Activated naive CD8-positive, alpha-beta T cell treated with anti-CD3 and anti-CD28 coated beads, Interleukin-2, amount 10 ng/mL, durations not matched to agents 7 days and 5 days (primary cell): ENCODE data around the gene METTL26. TPM values are rescaled to one million over a fixed set of nuclear protein-coding genes. Genes with fewer than 3 reads are reported as not detected.
A peak's percentile ranks its signal among the peaks of the same experiment; 100 is the strongest.

Source experiments
- ATAC-seq: fragments of 150-1000 bp; cut with Tn5 transposase; one replicate; pipeline ENCODE4 v1.10.0; 2021; ENCODE audit warnings: low read depth, moderate library complexity
- POLR2A ChIA-PET: fragments of 350-600 bp; sonication (Branson Sonifier 250); formaldehyde crosslinking; loops from one replicate; lab custom pipeline; 2021; ENCODE audit warnings: antibody characterized with exemption; lab: Charles Lee
- DNase-seq: peaks from one replicate; pipeline ENCODE4 v3.0.0; 2021
- H3K27ac Mint-ChIP-seq: one replicate; pipeline ENCODE4 v1.8.0; 2022; ENCODE audit warnings: mild to moderate bottlenecking, mixed read lengths
- H3K27me3 Mint-ChIP-seq: one replicate; pipeline ENCODE4 v1.8.0; 2022; ENCODE audit warnings: mild to moderate bottlenecking, moderate library complexity, mixed read lengths
- H3K36me3 Mint-ChIP-seq: one replicate; pipeline ENCODE4 v1.8.0; 2021; ENCODE audit warnings: mild to moderate bottlenecking, mixed read lengths
- H3K4me1 Mint-ChIP-seq: one replicate; pipeline ENCODE4 v1.8.0; 2021; ENCODE audit warnings: mixed read lengths
- H3K4me3 Mint-ChIP-seq: one replicate; pipeline ENCODE4 v1.8.0; 2022; ENCODE audit warnings: mild to moderate bottlenecking, moderate library complexity, mixed read lengths
- H3K9me3 Mint-ChIP-seq: one replicate; pipeline ENCODE4 v1.8.0; 2021; ENCODE audit warnings: mixed read lengths
- total RNA-seq, 2 experiments: library from RNA; stranded (reverse); gene quantifications; one replicate each; pipeline ENCODE4 v1.2.3, GENCODE V29; 2021

The METTL26 gene
- total RNA-seq, 2 experiments from 2014 or later: 75.7 to 81.2 TPM

- H3K9me3 Mint-ChIP-seq: no peaks in the 10 kb centered on the region
- POLR2A ChIA-PET: interaction anchor here (1.1 to 4.4 kb wide), 4 partner anchors 11 to 30 kb away, joined by 3 to 37 read pairs (median 11); partner anchors contain the start of genes RHOT2, WDR24 and WDR90
- H3K36me3 Mint-ChIP-seq: peaks cover 5% of the 10 kb centered on the region
- peak overlapping the region; percentile 73 for H3K27ac Mint-ChIP-seq
- H3K4me3 Mint-ChIP-seq: peak overlapping the region; percentile 80
- ATAC-seq (peak; percentile 17), DNase-seq (peak; percentile 72)
- H3K27me3 Mint-ChIP-seq: peaks cover 7% of the 10 kb centered on the region
- H3K4me1 Mint-ChIP-seq: peaks cover 18% of the 10 kb centered on the region
These were observed 43.0 kb upstream of the METTL26 start for GRCh38 chr16:678858-679813.

DNA sequence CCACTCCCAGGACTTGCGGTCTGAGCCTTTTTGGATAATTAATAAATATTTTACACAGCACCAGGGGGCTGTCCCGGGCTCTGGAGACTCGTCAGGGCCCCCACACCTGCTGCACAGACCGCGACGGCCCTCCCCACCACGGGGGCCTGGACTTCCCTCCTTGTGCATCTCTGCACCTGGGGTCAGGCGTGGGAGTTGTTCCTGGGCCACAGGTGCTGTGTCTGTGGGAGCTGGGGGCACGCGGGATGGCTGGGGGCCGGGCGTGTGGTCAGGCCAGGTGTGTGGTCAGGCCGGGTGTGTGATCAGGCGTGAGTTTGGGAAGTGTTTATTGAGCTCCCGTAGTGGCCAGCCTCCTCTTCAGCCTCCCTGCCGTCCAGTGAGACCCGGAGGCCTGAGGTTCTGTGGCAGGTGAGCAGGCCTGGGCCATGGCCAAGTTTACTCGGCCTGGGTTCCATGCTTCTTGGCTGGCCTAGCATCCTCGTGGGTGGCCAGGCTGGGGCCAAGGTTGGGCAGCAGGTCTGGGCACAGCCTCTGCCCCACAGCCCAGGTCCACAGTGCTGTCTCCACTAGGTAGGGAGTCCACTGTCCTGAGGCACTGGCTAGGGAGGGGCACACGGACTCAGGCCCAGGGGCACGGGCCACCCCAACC, 42.2 kb upstream of the METTL26 start:
- no peak for ATAC-seq

DNA sequence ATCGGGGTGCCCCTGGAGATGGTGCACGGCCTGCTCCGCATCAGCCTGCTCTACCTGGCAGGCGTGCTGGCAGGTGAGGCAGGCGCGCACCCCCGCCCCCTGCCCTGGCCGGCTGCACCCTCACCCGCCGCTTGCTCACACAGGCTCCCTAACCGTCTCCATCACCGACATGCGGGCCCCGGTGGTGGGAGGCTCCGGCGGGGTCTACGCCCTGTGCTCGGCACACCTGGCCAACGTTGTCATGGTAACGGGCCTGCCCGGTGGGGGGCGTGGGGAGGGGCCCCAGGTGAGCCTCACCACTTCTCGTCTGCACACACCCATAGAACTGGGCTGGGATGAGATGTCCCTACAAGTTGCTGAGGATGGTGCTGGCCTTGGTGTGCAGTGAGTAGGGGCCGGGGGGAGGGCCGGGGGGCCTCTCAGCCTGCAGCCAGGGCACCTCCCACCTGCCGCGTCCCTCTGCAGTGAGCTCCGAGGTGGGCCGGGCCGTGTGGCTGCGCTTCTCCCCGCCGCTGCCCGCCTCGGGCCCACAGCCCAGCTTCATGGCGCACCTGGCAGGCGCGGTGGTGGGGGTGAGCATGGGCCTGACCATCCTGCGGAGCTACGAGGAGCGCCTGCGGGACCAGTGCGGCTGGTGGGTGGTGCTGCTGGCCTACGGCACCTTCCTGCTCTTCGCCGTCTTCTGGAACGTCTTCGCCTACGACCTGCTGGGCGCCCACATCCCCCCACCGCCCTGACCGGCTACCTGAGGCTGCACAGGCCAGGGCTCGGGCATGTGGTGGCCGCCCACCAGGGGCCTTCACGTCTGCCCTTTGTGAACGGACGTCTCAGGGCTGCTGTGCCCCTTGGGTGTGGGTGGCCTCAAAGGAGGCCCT, 41.4 kb upstream of the METTL26 start:
- DNase-seq (no peak), ATAC-seq (no peak)
- no peaks in the 10 kb centered on the region for H3K9me3 Mint-ChIP-seq
- no peak overlapping the region for H3K4me3 Mint-ChIP-seq
- H3K27me3 Mint-ChIP-seq: peaks cover 7% of the 10 kb centered on the region
- POLR2A ChIA-PET: interaction anchor here (3.3 kb wide), 1 partner anchor 9 kb away, joined by 18 read pairs; the partner anchor contains the start of gene RHOT2
- H3K4me1 Mint-ChIP-seq: peaks cover 15% of the 10 kb centered on the region
- H3K36me3 Mint-ChIP-seq: peaks cover 4% of the 10 kb centered on the region
- H3K27ac Mint-ChIP-seq: no peak overlapping the region

More for the DNA sequence above, 42.2 kb upstream of the METTL26 start:
- POLR2A ChIA-PET: interaction anchor here (1.1 to 4.4 kb wide), 3 partner anchors 10 to 25 kb away, joined by 3 to 37 read pairs (median 18); partner anchors contain the start of genes RHOT2 and WDR24
- no peak overlapping the region for H3K27ac Mint-ChIP-seq
- no peak for DNase-seq
- H3K4me3 Mint-ChIP-seq: no peak overlapping the region
- H3K27me3 Mint-ChIP-seq: peaks cover 7% of the 10 kb centered on the region
- no peaks in the 10 kb centered on the region for H3K9me3 Mint-ChIP-seq
- peaks cover 17% of the 10 kb centered on the region for H3K4me1 Mint-ChIP-seq
- H3K36me3 Mint-ChIP-seq: peaks cover 5% of the 10 kb centered on the region

- Mint-ChIP-seq H3K4me1 (peaks cover 12% of the 10 kb centered on the region), H3K27ac (no peak overlapping the region), H3K9me3 (no peaks in the 10 kb centered on the region), H3K36me3 (peaks cover 3% of the 10 kb centered on the region), H3K4me3 (no peak overlapping the region), H3K27me3 (peaks cover 7% of the 10 kb centered on the region)
- POLR2A ChIA-PET: no interaction called here
- no peak for DNase-seq
- ATAC-seq: no peak
These were observed 40.8 kb upstream of the METTL26 start for GRCh38 chr16:676913-677312.

GRCh38 chr16:676565-676902, 40.4 kb upstream of the METTL26 start:
- ATAC-seq: no peak
- H3K27me3 Mint-ChIP-seq: peaks cover 7% of the 10 kb centered on the region
- peaks cover 3% of the 10 kb centered on the region for H3K36me3 Mint-ChIP-seq
- no peaks in the 10 kb centered on the region for H3K9me3 Mint-ChIP-seq
- POLR2A ChIA-PET: no interaction called here
- H3K4me1 Mint-ChIP-seq: peaks cover 8% of the 10 kb centered on the region
- no peak overlapping the region for H3K4me3 Mint-ChIP-seq
- no peak for DNase-seq
- H3K27ac Mint-ChIP-seq: no peak overlapping the region

DNA sequence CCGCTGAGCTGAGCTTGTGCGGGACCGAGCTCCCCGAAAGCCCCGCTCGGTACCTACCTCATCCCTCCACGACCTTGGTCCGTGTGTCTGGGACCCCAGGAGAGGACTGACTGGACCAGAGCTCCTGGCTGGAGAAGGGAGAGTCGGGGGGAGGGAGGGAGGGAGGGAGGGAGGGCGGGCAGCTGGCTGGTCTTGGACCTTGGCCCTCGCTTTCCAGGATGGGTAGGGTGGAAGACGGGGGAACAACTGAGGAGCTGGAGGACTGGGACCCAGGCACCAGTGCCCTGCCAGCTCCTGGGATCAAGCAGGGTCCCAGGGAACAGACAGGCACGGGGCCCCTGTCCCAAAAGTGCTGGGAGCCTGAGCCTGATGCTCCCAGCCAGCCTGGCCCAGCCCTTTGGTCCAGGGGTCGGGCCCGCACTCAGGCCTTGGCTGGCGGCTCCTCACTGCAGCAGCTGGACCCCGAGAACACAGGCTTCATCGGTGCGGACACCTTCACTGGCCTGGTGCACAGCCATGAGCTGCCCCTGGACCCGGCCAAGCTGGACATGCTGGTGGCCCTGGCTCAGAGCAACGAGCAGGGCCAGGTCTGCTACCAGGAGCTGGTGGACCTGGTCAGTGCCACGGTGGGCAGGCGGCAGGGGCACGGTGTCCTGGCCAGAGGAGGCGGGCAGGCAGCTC, 39.9 kb upstream of the METTL26 start:
- peaks cover 4% of the 10 kb centered on the region for H3K4me1 Mint-ChIP-seq
- no peak for DNase-seq
- POLR2A ChIA-PET: interaction anchor here (0.6 to 0.7 kb wide), 2 partner anchors 305 to 1107 kb away, joined by 3 read pairs; partner anchors contain the start of genes NUBP2 and SPSB3
- no peaks in the 10 kb centered on the region for H3K9me3 Mint-ChIP-seq
- ATAC-seq: no peak
- H3K27ac Mint-ChIP-seq: no peak overlapping the region
- H3K4me3 Mint-ChIP-seq: no peak overlapping the region
- H3K27me3 Mint-ChIP-seq: peaks cover 7% of the 10 kb centered on the region
- peaks cover 2% of the 10 kb centered on the region for H3K36me3 Mint-ChIP-seq

GRCh38 chr16:674968-675883, 39.1 kb upstream of the METTL26 start, which contains the start of gene RHBDL1:
TSS of gene RHBDL1 (plus strand) at chr16:675671. CDS start at chr16:675791, 120 bp downstream.
- Mint-ChIP-seq H3K27ac (no peak within 1 kb of the TSS), H3K4me3 (peak within 1 kb of the TSS; percentile 19), H3K27me3 (peaks cover 7% of the 10 kb centered on the region), H3K9me3 (no peaks in the 10 kb centered on the region), H3K36me3 (no peaks in the 10 kb centered on the region), H3K4me1 (peaks cover 2% of the 10 kb centered on the region)
- no peak for ATAC-seq
- POLR2A ChIA-PET: interaction anchor here (0.6 to 0.7 kb wide), 2 partner anchors 304 to 1108 kb away, joined by 3 read pairs; partner anchors contain the start of genes NUBP2 and SPSB3
- DNase-seq: no peak

GRCh38 chr16:674214-674881, 38.2 kb upstream of the METTL26 start:
- H3K4me3 Mint-ChIP-seq: no peak overlapping the region
- no peak overlapping the region for H3K27ac Mint-ChIP-seq

DNA sequence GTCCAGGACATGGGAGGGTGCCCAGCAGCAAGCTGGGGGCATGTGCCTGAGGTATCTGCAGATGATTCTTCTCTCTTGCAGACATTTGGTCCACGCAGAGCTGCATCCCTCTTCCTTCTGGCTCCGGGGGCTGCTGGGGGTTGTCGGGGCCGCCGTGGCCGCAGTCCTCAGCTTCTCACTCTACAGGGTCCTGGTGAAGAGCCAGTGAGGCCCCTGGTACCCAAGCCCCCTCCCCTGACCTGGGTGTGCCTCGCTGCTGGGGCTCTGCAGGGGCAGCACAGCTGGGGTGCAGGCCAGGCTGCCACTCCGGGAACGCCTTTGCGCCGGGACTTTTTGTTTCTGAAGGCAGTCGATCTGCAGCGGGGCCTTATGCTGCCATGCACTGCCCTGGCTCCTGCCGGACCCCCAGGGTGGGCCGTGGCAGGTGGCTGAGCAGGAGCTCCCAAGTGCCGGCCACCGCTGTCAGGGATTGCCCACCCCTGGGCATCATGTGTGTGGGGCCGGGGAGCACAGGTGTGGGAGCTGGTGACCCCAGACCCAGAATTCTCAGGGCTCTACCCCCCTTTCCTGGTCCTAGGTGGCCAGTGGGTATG, 37.4 kb upstream of the METTL26 start:
- ATAC-seq (no peak), DNase-seq (no peak)
- Mint-ChIP-seq H3K27me3 (peaks cover 7% of the 10 kb centered on the region), H3K36me3 (no peaks in the 10 kb centered on the region), H3K4me1 (peaks cover 5% of the 10 kb centered on the region), H3K9me3 (no peaks in the 10 kb centered on the region), H3K4me3 (no peak overlapping the region), H3K27ac (no peak overlapping the region)
- POLR2A ChIA-PET: no interaction called here

More at GRCh38 chr16:674214-674881, 38.2 kb upstream of the METTL26 start:
- Mint-ChIP-seq H3K9me3 (no peaks in the 10 kb centered on the region), H3K27me3 (peaks cover 7% of the 10 kb centered on the region), H3K4me1 (peaks cover 2% of the 10 kb centered on the region), H3K36me3 (no peaks in the 10 kb centered on the region)
- POLR2A ChIA-PET: no interaction called here
- DNase-seq: no peak
- no peak for ATAC-seq

DNA sequence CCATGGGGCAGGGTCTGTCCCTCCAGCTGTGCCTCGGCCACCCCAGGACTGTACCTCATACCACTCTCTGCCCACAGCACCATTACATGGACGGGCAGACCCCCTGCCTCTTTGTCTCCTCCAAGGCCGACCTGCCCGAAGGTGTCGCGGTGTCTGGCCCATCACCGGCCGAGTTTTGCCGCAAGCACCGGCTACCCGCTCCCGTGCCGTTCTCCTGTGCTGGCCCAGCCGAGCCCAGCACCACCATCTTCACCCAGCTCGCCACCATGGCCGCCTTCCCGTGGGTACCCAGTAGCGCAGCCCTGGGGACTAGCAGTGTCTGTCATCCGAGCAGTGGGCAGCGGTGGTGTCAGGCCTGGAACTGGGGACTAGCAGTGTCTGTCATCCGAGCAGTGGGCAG, 36.7 kb upstream of the METTL26 start:
- Mint-ChIP-seq H3K9me3 (no peaks in the 10 kb centered on the region), H3K27ac (no peak overlapping the region), H3K4me1 (peaks cover 5% of the 10 kb centered on the region), H3K27me3 (peaks cover 7% of the 10 kb centered on the region), H3K36me3 (no peaks in the 10 kb centered on the region), H3K4me3 (no peak overlapping the region)
- ATAC-seq (no peak), DNase-seq (no peak)
- POLR2A ChIA-PET: no interaction called here

GRCh38 chr16:672371-672770, 36.3 kb upstream of the METTL26 start:
- no peak for DNase-seq
- POLR2A ChIA-PET: no interaction called here
- no peaks in the 10 kb centered on the region for H3K9me3 Mint-ChIP-seq
- H3K27me3 Mint-ChIP-seq: peaks cover 7% of the 10 kb centered on the region
- ATAC-seq: no peak
- peaks cover 5% of the 10 kb centered on the region for H3K4me1 Mint-ChIP-seq
- no peak overlapping the region for H3K27ac Mint-ChIP-seq
- no peak overlapping the region for H3K4me3 Mint-ChIP-seq
- H3K36me3 Mint-ChIP-seq: no peaks in the 10 kb centered on the region
